NCI-H187 (cell line): ENCODE results near the gene ENTR1.
A peak's percentile ranks its signal among the peaks of the same experiment; 100 is the strongest.

Experiments used
- DNase-seq, 2 experiments: peaks; one replicate each; lab custom pipeline; 2025; lab: John Stamatoyannopoulos, UW

Gene ENTR1

DNA sequence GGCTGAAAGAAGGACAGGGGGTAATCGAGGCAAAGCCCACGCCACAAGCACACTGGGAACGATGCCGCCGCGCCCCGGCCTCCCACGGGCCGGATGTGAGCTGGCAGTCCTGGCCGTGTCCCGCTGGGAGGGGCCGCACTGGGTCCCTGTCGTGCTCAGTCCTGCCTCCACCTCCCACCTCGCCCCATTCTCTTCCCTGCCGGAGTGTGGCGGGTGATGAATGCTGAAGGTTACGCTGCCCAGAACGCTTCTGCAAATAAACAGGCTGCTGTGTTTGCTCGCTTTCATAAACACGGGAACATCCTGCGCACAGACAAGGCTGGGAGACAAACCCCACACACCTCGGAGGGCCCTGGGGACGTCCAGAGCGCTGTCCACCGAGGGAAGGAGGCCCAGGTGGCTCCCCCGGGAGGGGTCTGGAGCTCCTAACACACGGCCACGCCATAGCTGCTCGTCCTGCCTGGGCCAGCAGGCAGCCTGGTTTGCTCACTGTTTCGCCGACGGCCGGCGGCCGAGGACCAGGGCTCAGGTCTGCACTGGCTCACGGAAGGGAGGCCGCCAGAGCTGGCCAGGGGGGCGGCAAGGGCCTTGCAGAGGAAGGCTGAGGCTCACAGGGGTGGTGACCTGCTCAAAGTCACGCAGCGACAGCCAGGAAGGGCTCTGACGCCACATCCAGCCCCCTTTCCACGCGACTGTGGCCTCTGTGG, 49.2 kb downstream of the ENTR1 start:
- no peak for DNase-seq

GRCh38 chr9:136359774-136360718, 50.4 kb downstream of the ENTR1 start:
- no peak for DNase-seq

- DNase-seq = no peak
Measured at GRCh38 chr9:136358888-136359287, 51.5 kb downstream of the ENTR1 start.

DNA sequence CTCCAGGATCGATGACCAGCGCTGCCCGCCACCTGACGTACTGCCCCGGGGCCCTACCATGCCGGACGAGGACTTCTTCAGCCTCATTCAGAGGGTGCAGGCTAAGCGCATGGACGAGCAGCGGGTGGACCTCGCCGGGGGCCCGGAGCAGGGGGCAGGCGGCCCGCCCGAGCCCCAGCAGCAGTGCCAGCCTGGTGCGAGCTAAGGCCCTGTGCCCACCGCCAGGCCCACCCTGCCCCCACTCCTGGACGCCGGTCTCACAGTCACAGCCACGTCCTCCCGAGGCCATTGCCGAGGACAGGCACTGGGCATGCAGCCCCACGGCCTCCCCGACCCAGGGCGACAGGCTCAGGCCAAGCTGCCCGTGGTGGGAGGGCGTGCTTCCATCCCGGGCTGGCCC, 52.4 kb downstream of the ENTR1 start:
- no peak for DNase-seq

DNA sequence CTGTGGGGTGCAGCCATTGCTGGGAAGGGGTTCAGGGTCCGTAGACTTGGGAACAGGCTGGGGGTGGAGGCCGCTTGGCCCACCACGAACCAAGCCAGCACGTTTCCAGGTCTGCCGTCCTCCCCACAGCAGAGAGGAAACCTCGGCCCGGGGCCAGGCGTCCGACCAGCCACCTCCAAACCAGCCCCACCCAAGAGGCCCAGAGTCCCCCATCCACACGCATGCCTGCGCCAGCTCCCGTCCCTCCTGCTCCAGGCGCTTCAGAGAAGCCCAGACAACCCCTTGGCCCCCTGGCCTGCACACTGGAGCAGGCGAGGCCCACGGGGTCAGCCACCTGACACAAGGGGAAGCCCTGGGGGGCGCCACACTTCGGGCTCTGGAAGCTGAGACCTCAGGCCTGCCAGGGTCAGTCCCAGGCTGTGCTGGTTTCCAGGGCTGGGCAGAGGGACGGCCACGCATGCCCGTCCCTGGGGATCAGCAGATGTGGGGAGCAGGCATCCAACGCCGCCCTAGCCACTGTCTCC, 53.1 kb downstream of the ENTR1 start:
- no peak for DNase-seq

DNA sequence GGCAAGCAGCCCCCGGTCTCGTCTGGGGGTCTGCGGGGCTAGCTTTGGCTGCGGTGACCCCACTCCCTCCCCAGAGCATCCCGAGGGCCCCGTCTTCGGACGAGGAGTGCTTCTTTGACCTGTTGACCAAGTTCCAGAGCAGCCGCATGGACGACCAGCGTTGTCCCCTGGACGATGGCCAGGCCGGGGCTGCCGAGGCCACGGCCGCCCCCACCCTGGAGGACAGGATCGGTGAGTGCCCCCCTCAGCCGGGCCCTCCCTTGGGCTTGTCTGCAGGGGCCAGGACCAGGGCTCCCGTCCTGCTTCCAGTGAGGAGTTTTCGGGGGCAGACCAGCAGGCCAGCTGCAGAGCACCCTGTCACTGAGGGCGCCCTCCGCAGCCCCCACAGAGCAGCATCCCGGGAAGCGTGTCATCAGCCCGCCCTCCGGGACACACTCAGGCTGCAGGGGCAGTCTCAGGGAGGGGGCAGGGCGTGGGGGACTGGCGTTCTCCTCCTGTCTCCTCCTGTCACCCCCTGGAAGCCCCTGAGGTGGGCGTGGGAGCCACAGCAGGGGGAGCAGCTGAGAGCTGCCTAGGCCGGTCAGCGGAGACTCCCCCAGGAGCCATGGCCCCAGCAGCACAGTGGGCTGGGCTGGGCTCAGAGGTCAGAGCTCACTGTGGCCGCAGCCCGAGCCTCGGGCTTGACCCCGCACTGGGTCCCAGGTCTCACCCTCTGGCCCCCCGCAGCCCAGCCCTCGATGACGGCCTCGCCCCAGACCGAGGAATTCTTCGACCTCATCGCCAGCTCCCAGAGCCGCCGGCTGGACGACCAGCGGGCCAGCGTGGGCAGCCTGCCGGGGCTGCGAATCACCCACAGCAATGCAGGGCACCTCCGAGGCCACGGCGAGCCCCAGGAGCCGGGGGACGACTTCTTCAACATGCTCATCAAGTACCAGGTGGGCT, 54.5 kb downstream of the ENTR1 start:
- no peak for DNase-seq

DNA sequence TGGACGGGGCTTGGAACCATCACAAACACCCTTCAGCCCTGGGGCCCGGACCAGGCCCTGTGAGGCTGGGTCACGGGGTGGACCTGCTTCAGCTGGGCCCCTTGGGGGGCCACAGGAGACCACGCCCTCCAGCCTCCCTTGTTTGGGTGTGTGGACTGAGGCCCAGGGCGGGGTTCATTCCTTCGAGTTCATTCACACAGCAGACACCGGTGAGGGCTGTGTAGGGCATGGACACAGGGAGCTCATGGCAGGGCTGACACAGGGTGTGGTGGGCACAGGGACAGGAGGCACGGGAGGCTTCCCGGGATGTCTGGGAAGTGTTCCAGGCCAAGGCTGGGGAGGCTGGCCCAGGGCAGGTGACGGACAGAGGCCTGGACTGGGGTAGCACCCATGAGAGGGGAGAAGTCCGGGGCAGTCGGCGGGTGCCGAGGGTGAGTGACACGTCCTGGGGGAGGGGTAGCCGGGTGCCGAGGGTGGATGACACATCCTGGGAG, 55.8 kb downstream of the ENTR1 start:
- DNase-seq = no peak

DNA sequence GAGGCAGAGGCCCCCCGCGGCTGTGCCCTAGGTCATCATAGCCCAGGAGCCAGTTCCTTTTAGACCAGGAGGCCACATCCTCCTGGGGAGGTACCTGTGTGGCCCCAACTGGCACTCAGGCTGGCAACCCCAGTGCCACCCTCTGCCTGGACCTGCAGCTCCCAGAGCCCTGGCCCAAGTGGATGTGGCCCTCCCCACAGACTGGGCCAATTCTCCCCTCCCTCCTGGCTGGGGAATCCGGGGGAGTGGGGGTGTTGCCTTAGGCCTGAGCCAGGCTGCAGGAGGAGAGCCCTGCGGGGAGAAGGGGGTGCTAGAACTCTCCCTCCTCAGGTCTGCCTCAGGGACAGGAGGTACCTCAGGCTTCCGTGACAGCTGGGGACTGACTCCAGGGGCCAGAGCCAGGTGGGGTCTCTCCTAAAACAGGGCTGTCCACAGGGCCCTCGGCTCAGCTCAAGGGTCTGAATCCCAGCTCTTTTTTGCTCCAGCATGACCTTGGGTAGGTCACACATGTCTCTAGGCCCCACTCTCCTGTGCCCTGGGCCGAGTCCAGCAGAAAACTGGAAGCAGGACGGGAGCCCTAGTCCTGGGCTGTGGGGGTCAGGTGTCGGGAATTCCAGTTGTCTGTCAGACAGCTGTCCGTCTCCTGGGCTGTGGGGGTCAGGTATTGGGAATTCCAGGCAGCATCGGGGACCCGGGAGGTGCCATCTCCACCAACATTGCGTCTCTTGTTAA, 56.5 kb downstream of the ENTR1 start:
- DNase-seq = no peak

DNA sequence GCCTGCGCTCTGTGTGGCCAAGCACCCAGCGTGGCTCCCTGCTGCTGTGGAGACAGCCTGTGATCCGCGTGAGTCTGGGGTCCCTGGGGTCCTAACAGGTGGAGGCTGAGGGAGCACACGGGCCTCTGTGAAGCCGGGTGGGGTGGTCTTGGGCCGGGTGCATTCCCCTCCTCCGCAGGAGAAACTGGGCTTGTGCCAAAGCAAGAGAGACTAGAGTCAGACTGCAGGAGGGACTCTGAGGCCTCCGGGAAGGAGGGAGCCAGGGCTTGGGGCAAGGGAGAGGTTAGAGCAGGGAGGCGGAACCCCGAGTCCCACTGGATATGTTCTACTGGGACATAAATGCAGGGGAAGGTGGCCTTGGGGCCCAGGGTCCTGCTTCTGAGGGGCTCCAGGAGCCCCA, 57.3 kb downstream of the ENTR1 start:
- no peak for DNase-seq

- DNase-seq = peak; percentile 2 to 14
Measured at GRCh38 chr9:136352682-136353081, 57.7 kb downstream of the ENTR1 start.
